AG04450 (cell line): ENCODE results near the gene LRRC43. TPM values are rescaled to one million over a fixed set of nuclear protein-coding genes. Genes with fewer than 3 reads are reported as not detected.

Source experiments
- CTCF ChIA-PET: fragments of 300-600, 350-600 bp; formaldehyde crosslinking; extraction: SDS; loops from one replicate; lab custom pipeline; 2022; ENCODE audit warnings: antibody characterized with exemption, inconsistent platforms; lab: Charles Lee
- POLR2A ChIA-PET: fragments of 350-600 bp; formaldehyde crosslinking; extraction: SDS; loops from one replicate; lab custom pipeline; 2021; ENCODE audit warnings: antibody characterized with exemption, inconsistent platforms; lab: Yijun Ruan, JAX
- DNase-seq: peaks from one replicate; pipeline ENCODE4 v3.0.0-alpha.2; 2011; ENCODE audit warnings: low read depth, low spot score
- H3K27ac ChIP-seq: one replicate; pipeline ENCODE4 v1.5.1; 2012; ENCODE audit warnings: low read depth, low read length, control low read depth
- H3K27me3 ChIP-seq: one replicate; pipeline ENCODE4 v1.6.0; 2012; ENCODE audit warnings: low read length; ENCODE audit not compliant: control insufficient read depth, insufficient read depth
- H3K4me3 ChIP-seq: 2 replicates; pipeline ENCODE4 v1.5.1; 2011; ENCODE audit warnings: mild to moderate bottlenecking, low read depth, low read length, control low read depth
- H3K9me3 ChIP-seq: 2 replicates; pipeline ENCODE4 v1.5.1; 2012; ENCODE audit warnings: low read length; ENCODE audit not compliant: control insufficient read depth, insufficient read depth
- CTCF ChIP-seq: IDR thresholded peaks from 2 replicates; pipeline ENCODE4 v1.5.1; 2011; ENCODE audit warnings: low read depth, low read length, control low read depth, inconsistent platforms
- polyA plus RNA-seq: library from polyadenylated mRNA; depleted of rRNA; stranded (reverse); fragments of >200 nt; gene quantifications from 2 replicates; pipeline ENCODE4 v1.2.3, GENCODE V29; 2011

LRRC43 gene
- polyA plus RNA-seq, 1 experiment = 0.27 TPM

- no peak for DNase-seq
- Histone ChIP-seq H3K4me3 (no peak overlapping the region), H3K27me3 (no peaks in the 10 kb centered on the region), H3K27ac (no peak overlapping the region), H3K9me3 (no peaks in the 10 kb centered on the region; the same call in 1 of the 2 replicates)
- CTCF ChIA-PET = interaction anchor here (1.2 kb wide), 1 partner anchor 219 kb away, joined by 3 read pairs; no protein-coding TSS in a partner anchor
- no peak for TF ChIP-seq CTCF
- POLR2A ChIA-PET = no interaction called here
Measured at GRCh38 chr12:122137681-122138080, 45.2 kb upstream of the LRRC43 start.

DNA sequence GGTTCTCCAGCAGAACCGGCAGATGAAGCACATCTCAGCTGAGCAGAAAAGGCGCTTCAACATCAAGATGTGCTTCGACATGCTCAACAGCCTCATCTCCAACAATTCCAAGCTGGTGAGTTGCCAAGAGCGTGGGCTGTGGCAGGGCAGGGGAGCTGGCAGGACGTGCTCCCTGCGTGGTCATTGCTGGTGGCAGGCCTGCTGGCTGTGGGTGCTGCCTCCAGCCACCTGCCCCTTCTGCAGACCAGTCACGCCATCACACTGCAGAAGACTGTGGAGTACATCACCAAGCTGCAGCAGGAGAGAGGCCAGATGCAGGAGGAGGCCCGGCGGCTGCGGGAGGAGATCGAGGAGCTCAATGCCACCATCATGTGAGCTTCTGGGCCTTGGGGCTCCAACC, 44.7 kb upstream of the LRRC43 start:
- no peak for DNase-seq
- Histone ChIP-seq H3K27ac (no peak overlapping the region), H3K9me3 (no peaks in the 10 kb centered on the region; the same call in 1 of the 2 replicates), H3K27me3 (no peaks in the 10 kb centered on the region), H3K4me3 (no peak overlapping the region)
- TF ChIP-seq CTCF = no peak
- CTCF ChIA-PET = interaction anchor here (1.2 kb wide), 1 partner anchor 218 kb away, joined by 3 read pairs; no protein-coding TSS in a partner anchor
- POLR2A ChIA-PET = no interaction called here

- no peak for DNase-seq
- Histone ChIP-seq H3K27ac (no peak overlapping the region), H3K9me3 (no peaks in the 10 kb centered on the region; the same call in 1 of the 2 replicates), H3K27me3 (no peaks in the 10 kb centered on the region), H3K4me3 (no peak overlapping the region)
- ChIA-PET CTCF (interaction anchor here (1.2 kb wide), 1 partner anchor 218 kb away, joined by 3 read pairs; no protein-coding TSS in a partner anchor), POLR2A (no interaction called here)
- no peak for TF ChIP-seq CTCF
Measured at GRCh38 chr12:122138616-122139015, 44.3 kb upstream of the LRRC43 start.

- no peak overlapping the region for H3K27ac ChIP-seq
- H3K27me3 ChIP-seq = no peaks in the 10 kb centered on the region
- no peaks in the 10 kb centered on the region; the same call in 1 of the 2 replicates for H3K9me3 ChIP-seq
- POLR2A ChIA-PET = interaction anchor here (0.6 kb wide), 1 partner anchor 38 kb away, joined by 3 read pairs; no protein-coding TSS in a partner anchor
- H3K4me3 ChIP-seq = no peak overlapping the region
- TF ChIP-seq CTCF = no peak
- no peak for DNase-seq
- CTCF ChIA-PET = interaction anchor here (1.1 kb wide), 1 partner anchor 13 kb away, joined by 3 read pairs; no protein-coding TSS in a partner anchor
Measured at GRCh38 chr12:122139266-122139665, 43.7 kb upstream of the LRRC43 start.

DNA sequence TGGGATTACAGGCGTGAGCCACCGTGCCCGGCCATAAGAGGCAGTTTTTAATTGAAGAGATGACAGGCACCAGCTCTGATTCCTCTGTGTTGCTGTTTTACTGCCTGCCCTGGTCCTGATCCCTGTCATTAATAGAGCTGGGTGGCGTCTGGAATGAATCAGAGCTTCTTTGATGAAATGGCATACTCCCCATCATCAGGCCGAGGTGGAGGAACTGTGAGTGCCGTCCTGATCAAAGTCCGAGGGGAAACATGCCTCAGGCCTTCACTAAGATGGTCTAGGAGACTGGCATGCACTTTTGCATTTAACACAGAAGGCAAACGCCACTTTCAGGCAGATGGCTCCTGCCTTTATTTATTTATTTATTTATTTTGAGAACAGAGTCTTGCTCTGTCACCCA, 43.0 kb upstream of the LRRC43 start:
- POLR2A ChIA-PET = interaction anchor here (0.6 kb wide), 1 partner anchor 114 kb away, joined by 6 read pairs; no protein-coding TSS in a partner anchor
- TF ChIP-seq CTCF = no peak

More for the DNA sequence above, 43.0 kb upstream of the LRRC43 start:
- Histone ChIP-seq H3K9me3 (no peaks in the 10 kb centered on the region; the same call in 1 of the 2 replicates), H3K27ac (no peak overlapping the region), H3K4me3 (no peak overlapping the region), H3K27me3 (no peaks in the 10 kb centered on the region)
- CTCF ChIA-PET = interaction anchor here (1.1 kb wide), 1 partner anchor 13 kb away, joined by 3 read pairs; no protein-coding TSS in a partner anchor
- DNase-seq = no peak
